HCT116 (cell line): ENCODE data around the gene ERP27. TPM values are rescaled to one million over a fixed set of nuclear protein-coding genes. Genes with fewer than 3 reads are reported as not detected.

Experiments used
- ATAC-seq: fragments of 200-7000 bp; cut with Tn5 transposase; 2 replicates; pipeline ENCODE4 v1.9.1; 2020; ENCODE audit warnings: mild to moderate bottlenecking, moderate library complexity
- BruUV-seq: library from RNA; stranded (reverse); fragments of 400-500 nt; replicated peaks from 2 replicates; lab custom pipeline; 2021; lab: Mats Ljungman, UMichigan
- CTCF ChIA-PET: fragments of 300-600 bp; sonication (Branson Sonifier 250); formaldehyde crosslinking; loops from one replicate; lab custom pipeline; 2021; ENCODE audit warnings: antibody characterized with exemption; lab: Charles Lee
- POLR2A ChIA-PET: fragments of 300-600, 350-600 bp; sonication (Branson Sonifier 250); formaldehyde crosslinking; loops from one replicate; lab custom pipeline; 2021; ENCODE audit warnings: antibody characterized with exemption; lab: Charles Lee
- RAD21 ChIA-PET, 2 experiments: fragments of 300-600 bp; sonication (Branson Sonifier 250); formaldehyde crosslinking; loops; one replicate each; lab custom pipeline; 2023; ENCODE audit warnings: low total read pairs in 2 of 2; ENCODE audit not compliant: uncharacterized antibody in 2 of 2, unreplicated experiment in 2 of 2, low non-redundant PET in 1 of 2; lab: Charles Lee
- DNase-seq: peaks from one replicate; pipeline ENCODE4 v3.0.0-alpha.2; 2010; ENCODE audit warnings: low read depth, low spot score
- H2AFZ ChIP-seq: fragments of 200-600 bp; shearing (Covaris generic), sonication (generic); 2 replicates; pipeline ENCODE4 v1.6.1; 2017; ENCODE audit warnings: low read depth, mixed run types, mixed read lengths, antibody characterized with exemption, low read length; ENCODE audit not compliant: poor library complexity, severe bottlenecking
- H3K27ac ChIP-seq: 2 replicates; pipeline ENCODE4 v1.5.1; 2012; ENCODE audit warnings: low read depth, low read length
- H3K27me3 ChIP-seq: fragments of 200-600 bp; sonication (generic); 2 replicates; pipeline ENCODE4 v1.6.1; 2016; ENCODE audit warnings: mixed run types, low read length, mixed read lengths; ENCODE audit not compliant: insufficient read depth
- H3K36me3 ChIP-seq, 2 experiments: fragments of 200-500 bp in 1 of 2; fragments of 200-600 bp in 1 of 2; sonication (Bioruptor generic) in 1 of 2; sonication (generic) in 1 of 2; 2 replicates each; pipeline versions ENCODE4 v1.5.1 to v1.6.1; 2014 to 2016; ENCODE audit warnings: low read length in 2 of 2, inconsistent platforms in 1 of 2, mixed read lengths in 1 of 2, mixed run types in 1 of 2; ENCODE audit not compliant: insufficient read depth in 2 of 2, control insufficient read depth in 1 of 2
- H3K4me1 ChIP-seq, 2 experiments: fragments of 200-600 bp in 1 of 2; sonication (generic) in 1 of 2; 2 replicates each; pipeline versions ENCODE4 v1.5.1 to v1.6.1; 2012 to 2017; ENCODE audit warnings: low read length in 2 of 2, inconsistent platforms in 1 of 2, mild to moderate bottlenecking in 1 of 2, mixed read lengths in 1 of 2, mixed run types in 1 of 2, moderate library complexity in 1 of 2; ENCODE audit not compliant: insufficient read depth in 2 of 2, control insufficient read depth in 1 of 2
- H3K4me2 ChIP-seq: fragments of 200-600 bp; sonication (generic); 2 replicates; pipeline ENCODE4 v1.6.1; 2017; ENCODE audit warnings: mixed run types, low read length, mixed read lengths
- H3K4me3 ChIP-seq, 2 experiments: fragments of 200-600 bp in 1 of 2; sonication (generic) in 1 of 2; replicated peaks in 1 of 2; 2 replicates each; pipeline ENCODE4 v1.5.1; 2011 to 2016; ENCODE audit warnings: low read length in 2 of 2, control low read depth in 1 of 2, low read depth in 1 of 2, mild to moderate bottlenecking in 1 of 2, mixed read lengths in 1 of 2, mixed run types in 1 of 2
- H3K79me2 ChIP-seq: fragments of 200-600 bp; sonication (generic); 2 replicates; pipeline ENCODE4 v1.6.1; 2017; ENCODE audit warnings: mild to moderate bottlenecking, mixed run types, low read length, moderate library complexity, mixed read lengths; ENCODE audit not compliant: insufficient read depth
- H3K9ac ChIP-seq: fragments of 200-600 bp; sonication (generic); 2 replicates; pipeline ENCODE4 v1.6.1; 2016; ENCODE audit warnings: low read length, mixed read lengths
- H3K9me2 ChIP-seq: fragments of 200-600 bp; sonication (generic), shearing (Covaris generic); 2 replicates; pipeline ENCODE4 v1.6.1; 2017; ENCODE audit warnings: mixed run types, mild to moderate bottlenecking, moderate library complexity; ENCODE audit not compliant: insufficient read depth
- H3K9me3 ChIP-seq, 2 experiments: fragments of 200-500 bp in 1 of 2; fragments of 200-600 bp in 1 of 2; sonication (Bioruptor generic) in 1 of 2; sonication (generic) in 1 of 2; 2 replicates each; pipeline ENCODE4 v1.6.1; 2014 to 2017; ENCODE audit warnings: low read length in 2 of 2, mixed read lengths in 2 of 2, inconsistent platforms in 1 of 2, low read depth in 1 of 2, mild to moderate bottlenecking in 1 of 2, mixed run types in 1 of 2, moderate library complexity in 1 of 2; ENCODE audit not compliant: control insufficient read depth in 1 of 2, insufficient read depth in 1 of 2
- H4K20me1 ChIP-seq: fragments of 200-600 bp; sonication (generic), shearing (Covaris generic); 2 replicates; pipeline ENCODE4 v1.6.1; 2017; ENCODE audit warnings: mixed run types, mild to moderate bottlenecking, moderate library complexity; ENCODE audit not compliant: insufficient read depth
- ATF3 ChIP-seq: IDR thresholded peaks from 2 replicates; pipeline ENCODE4 v1.6.1; 2012
- CBX3 ChIP-seq: IDR thresholded peaks from 2 replicates; pipeline ENCODE4 v1.6.1; 2012; ENCODE audit warnings: low read depth
- CEBPB ChIP-seq: IDR thresholded peaks from 2 replicates; pipeline ENCODE4 v1.6.1; 2012; ENCODE audit warnings: low read depth
- CTCF ChIP-seq, 3 experiments: fragments of 200-600 bp in 1 of 3; sonication (generic) in 1 of 3; IDR thresholded peaks in 2 of 3; conservative IDR thresholded peaks in 1 of 3; 2 replicates each; pipeline ENCODE4 v1.5.1; 2012 to 2017; ENCODE audit warnings: low read depth in 2 of 3, low read length in 2 of 3, antibody characterized with exemption in 1 of 3, borderline replicate concordance in 1 of 3, control low read depth in 1 of 3, mild to moderate bottlenecking in 1 of 3, mixed read lengths in 1 of 3, mixed run types in 1 of 3, moderate library complexity in 1 of 3; ENCODE audit not compliant: insufficient read depth in 1 of 3
- ELF1 ChIP-seq: IDR thresholded peaks from 2 replicates; pipeline ENCODE4 v1.6.1; 2012; ENCODE audit warnings: low read depth, borderline replicate concordance
- EZH2phosphoT487 ChIP-seq: fragments of 200-600 bp; IDR thresholded peaks from 2 replicates; pipeline ENCODE4 v1.6.1; 2018; ENCODE audit warnings: antibody characterized with exemption, borderline replicate concordance
- FOSL1 ChIP-seq: IDR thresholded peaks from 2 replicates; pipeline ENCODE4 v1.6.1; 2012; ENCODE audit warnings: low read depth
- JUND ChIP-seq: IDR thresholded peaks from 2 replicates; pipeline ENCODE4 v1.6.1; 2012
- POLR2A ChIP-seq: IDR thresholded peaks from 2 replicates; pipeline ENCODE4 v1.7.0; 2011; ENCODE audit warnings: borderline replicate concordance; ENCODE audit not compliant: insufficient read depth, insufficient read length; ENCODE audit errors: extremely low read depth
- RAD21 ChIP-seq: IDR thresholded peaks from 2 replicates; pipeline ENCODE4 v1.6.1; 2012; ENCODE audit warnings: low read depth, mild to moderate bottlenecking
- REST ChIP-seq: IDR thresholded peaks from 2 replicates; pipeline ENCODE4 v1.6.1; 2012; ENCODE audit warnings: low read depth
- SRF ChIP-seq: IDR thresholded peaks from 2 replicates; pipeline ENCODE4 v1.6.1; 2012; ENCODE audit warnings: low read depth
- YY1 ChIP-seq: IDR thresholded peaks from 2 replicates; pipeline ENCODE4 v1.6.1; 2011; ENCODE audit warnings: low read length, low read depth, moderate library complexity, mild to moderate bottlenecking; ENCODE audit not compliant: insufficient replicate concordance; ENCODE audit errors: extremely low read depth
- ZBTB33 ChIP-seq: IDR thresholded peaks from 2 replicates; pipeline ENCODE4 v1.6.1; 2011; ENCODE audit warnings: mild to moderate bottlenecking, low read length, moderate library complexity; ENCODE audit not compliant: insufficient replicate concordance; ENCODE audit errors: extremely low read depth
- ZFX ChIP-seq: fragments of 450-650 bp; IDR thresholded peaks from 2 replicates; pipeline ENCODE4 v1.6.1; 2017
- intact Hi-C: fragments of 100-400 bp; cut with micrococcal nuclease; formaldehyde crosslinking; loops from 2 replicates; pipeline ENCODE4 v1.10.0; 2022
- total RNA-seq: library from RNA; stranded (reverse); gene quantifications from one replicate; pipeline ENCODE4 v1.2.1, GENCODE V29; 2021; ENCODE audit not compliant: unreplicated experiment

ERP27 gene
- total RNA-seq, 1 experiment from 2014 or later, result 0.39 TPM

- Histone ChIP-seq H3K27ac (no peak overlapping the region), H3K9ac (no peak overlapping the region), H3K4me3 (no peak overlapping the region), H3K27me3 (no peaks in the 10 kb centered on the region), H3K36me3 (no peaks in the 10 kb centered on the region), H2AFZ (no peak overlapping the region), H4K20me1 (no peaks in the 10 kb centered on the region), H3K79me2 (no peaks in the 10 kb centered on the region), H3K4me2 (no peak overlapping the region), H3K4me1 (peaks cover 0 to 7% of the 10 kb centered on the region in 2 experiments; a peak in 2 of 4 replicates), H3K9me2 (no peaks in the 10 kb centered on the region), H3K9me3 (no peaks in the 10 kb centered on the region)
- TF ChIP-seq ZFX, result no peak
- no peak for TF ChIP-seq ELF1
- no peak for TF ChIP-seq RAD21
- TF ChIP-seq ATF3, result no peak
- no peak for TF ChIP-seq CBX3
- TF ChIP-seq REST, result no peak
- TF ChIP-seq YY1, result no peak
- TF ChIP-seq SRF, result no peak
- TF ChIP-seq CEBPB, result no peak
- TF ChIP-seq FOSL1, result no peak
- TF ChIP-seq POLR2A, result no peak
- TF ChIP-seq ZBTB33, result no peak
- no peak for TF ChIP-seq CTCF (IDR thresholded peaks at IDR 0.05 in 2 of 3, conservative IDR thresholded peaks at IDR 0.05 in 1 of 3; ENCODE audit: borderline replicate concordance in 1 of 3, insufficient read depth in 1 of 3, low read depth in 2 of 3, low read length in 2 of 3)
- TF ChIP-seq JUND, result no peak
- TF ChIP-seq EZH2phosphoT487, result no peak
- ChIA-PET CTCF (no interaction called here), RAD21 (interaction anchor here in 1 of 2 experiments (0.5 kb wide), 1 partner anchor 13 kb away, joined by 3 read pairs; no protein-coding TSS in a partner anchor), POLR2A (no interaction called here)
- no TSS peak for BruUV-seq
- ATAC-seq (no peak), DNase-seq (no peak)
- intact Hi-C loops, result no loop called here
Observed at GRCh38 chr12:14964406-14964805, 26.1 kb upstream of the ERP27 start.
